GM19351 (cell line): ENCODE data around the gene PISD.
"Not testable (repeated sequence)": the region's sequence is repeated elsewhere in the genome, so short reads cannot be mapped to it uniquely, and the experiment has no call there.

ENCODE experiments used
- ATAC-seq: cut with Tn5 transposase; IDR thresholded peaks from one replicate; pipeline ENCODE4 v1.9.1; 2021; ENCODE audit warnings: mild to moderate bottlenecking, moderate library complexity; ENCODE audit not compliant: unreplicated experiment

The PISD gene

GRCh38 chr22:31611061-31611760 is 50.8 kb downstream of the PISD start:
- ATAC-seq: no peak

- no peak for ATAC-seq
Observed at GRCh38 chr22:31610611-31611010, 51.4 kb downstream of the PISD start.

GRCh38 chr22:31609716-31610115 is 52.3 kb downstream of the PISD start:
- no peak for ATAC-seq

GRCh38 chr22:31607696-31608095 is 54.3 kb downstream of the PISD start:
- no peak for ATAC-seq

- ATAC-seq: no peak
Observed at GRCh38 chr22:31605851-31606585, 56.0 kb downstream of the PISD start.

- ATAC-seq: no peak
Observed at GRCh38 chr22:31604746-31605705, 57.0 kb downstream of the PISD start.

- no peak for ATAC-seq
Observed at GRCh38 chr22:31604137-31604705, 57.8 kb downstream of the PISD start.

- no peak for ATAC-seq
Observed at GRCh38 chr22:31603574-31603973, 58.4 kb downstream of the PISD start.

- no peak for ATAC-seq
Observed at GRCh38 chr22:31603081-31603525, 58.9 kb downstream of the PISD start.

GRCh38 chr22:31602259-31602952 is 59.6 kb downstream of the PISD start:
- ATAC-seq: no peak

GRCh38 chr22:31595271-31595670 is 66.7 kb downstream of the PISD start:
- no peak for ATAC-seq

- not testable (repeated sequence) for ATAC-seq
Observed at GRCh38 chr22:31590161-31590560, 71.9 kb downstream of the PISD start.

- ATAC-seq: no peak
Observed at GRCh38 chr22:31588970-31589675, 72.9 kb downstream of the PISD start.

- no peak for ATAC-seq
Observed at GRCh38 chr22:31586137-31586920, 75.7 kb downstream of the PISD start.

GRCh38 chr22:31585161-31585859 is 76.7 kb downstream of the PISD start:
- no peak for ATAC-seq

GRCh38 chr22:31584804-31585160 is 77.2 kb downstream of the PISD start:
- ATAC-seq: no peak

GRCh38 chr22:31583861-31584485 is 78.0 kb downstream of the PISD start:
- ATAC-seq: no peak

- no peak for ATAC-seq
Observed at GRCh38 chr22:31579835-31580242, 82.2 kb downstream of the PISD start.
